K562 (cell line): ENCODE data around the gene DELE1. TPM values are rescaled to one million over a fixed set of nuclear protein-coding genes. Genes with fewer than 3 reads are reported as not detected.

Experiments used
- ATF6 ChIP-seq: sonication (generic); formaldehyde crosslinking; IDR thresholded peaks from 2 replicates; pipeline ENCODE4 v1.4.0; 2020; ENCODE audit warnings: mild to moderate bottlenecking, missing genetic modification reagents
- ATF7 ChIP-seq: fragments of 450-650 bp; IDR thresholded peaks from 2 replicates; pipeline ENCODE4 v1.7.1; 2014; ENCODE audit warnings: mild to moderate bottlenecking, moderate library complexity
- CTBP1 ChIP-seq: fragments of 450-650 bp; IDR thresholded peaks from 2 replicates; pipeline ENCODE4 v1.6.1; 2016; ENCODE audit warnings: borderline replicate concordance
- ETV5 ChIP-seq: sonication (generic); formaldehyde crosslinking; IDR thresholded peaks from 2 replicates; pipeline ENCODE4 v1.4.0; 2020; ENCODE audit warnings: low read depth, mild to moderate bottlenecking, missing genetic modification reagents
- HNRNPLL ChIP-seq: fragments of 200-400 bp; formaldehyde crosslinking; IDR thresholded peaks from 2 replicates; pipeline ENCODE4 v1.6.1; 2017; ENCODE audit warnings: low read length, low read depth, mild to moderate bottlenecking; ENCODE audit not compliant: poor library complexity, severe bottlenecking
- KDM1A ChIP-seq, 2 experiments: fragments of 450-650 bp; IDR thresholded peaks; 2 replicates each; pipeline ENCODE4 v1.6.1; 2016; ENCODE audit warnings: mild to moderate bottlenecking in 2 of 2
- KLF1 ChIP-seq: fragments of 450-650 bp; IDR thresholded peaks from 2 replicates; pipeline ENCODE4 v1.6.1; 2016; ENCODE audit warnings: missing genetic modification characterization, missing compliant biosample characterization
- LCOR ChIP-seq: sonication (generic); formaldehyde crosslinking; IDR thresholded peaks from 2 replicates; pipeline ENCODE4 v1.8.0; 2022; ENCODE audit warnings: mild to moderate bottlenecking, missing genetic modification reagents
- MAZ ChIP-seq, 2 experiments: fragments of 450-650 bp in 1 of 2; sonication (generic) in 1 of 2; formaldehyde crosslinking; IDR thresholded peaks in 1 of 2; conservative IDR thresholded peaks in 1 of 2; 2 replicates each; pipeline versions ENCODE4 v1.4.0 to v1.5.0; 2020; ENCODE audit warnings: mild to moderate bottlenecking in 1 of 2, missing genetic modification reagents in 1 of 2
- MCM7 ChIP-seq, 2 experiments: fragments of 450-650 bp; IDR thresholded peaks; 2 replicates each; pipeline ENCODE4 v1.6.1; 2016 to 2018
- NRF1 ChIP-seq, 2 experiments: fragments of 450-650 bp; IDR thresholded peaks in 1 of 2; conservative IDR thresholded peaks in 1 of 2; 2 replicates each; pipeline ENCODE4 v1.6.1; 2014; ENCODE audit warnings: mild to moderate bottlenecking in 2 of 2
- PRPF4 ChIP-seq: fragments of 200-400 bp; formaldehyde crosslinking; IDR thresholded peaks from one replicate; pipeline ENCODE4 v1.6.1; 2017; ENCODE audit warnings: low read length, low read depth, mild to moderate bottlenecking; ENCODE audit not compliant: insufficient read depth, poor library complexity, severe bottlenecking
- TCFL5 ChIP-seq: fragments of 250-450 bp; sonication (Bioruptor Pico); conservative IDR thresholded peaks from 2 replicates; pipeline ENCODE4 v1.6.1; 2021; ENCODE audit warnings: mild to moderate bottlenecking, moderate library complexity, matching md5 sums
- XRCC5 ChIP-seq: fragments of 200-400 bp; formaldehyde crosslinking; IDR thresholded peaks from 2 replicates; pipeline ENCODE4 v1.6.1; 2017; ENCODE audit warnings: low read depth, mild to moderate bottlenecking, low read length
- ZNF263 ChIP-seq: sonication (generic); formaldehyde crosslinking; IDR thresholded peaks from 2 replicates; pipeline ENCODE4 v1.8.0; 2022; ENCODE audit warnings: mild to moderate bottlenecking, missing genetic modification reagents, borderline replicate concordance
- polyA plus RNA-seq, 8 experiments: library from polyadenylated mRNA; depleted of rRNA in 4 of 8; stranded (reverse) in 5 of 8; unstranded in 3 of 8; fragments of >200 nt; fragmentation: Nextera tagmentation in 2 of 8; fragmentation: Illumina TruSeq in 1 of 8; extraction: Ambion mirVana in 2 of 8; extraction: Trizol in 1 of 8; gene quantifications; 2 replicates each; pipeline versions ENCODE4 v1.2.1 to v1.2.3, GENCODE V29; 2011 to 2014; ENCODE audit warnings: inconsistent platforms in 1 of 8, missing spikeins in 1 of 8
- total RNA-seq, 7 experiments: library from RNA; depleted of rRNA in 6 of 7; stranded (reverse); fragments of >200 nt in 6 of 7; fragmentation: Illumina TruSeq in 2 of 7; extraction: Trizol in 2 of 7; gene quantifications; 2 replicates each; pipeline versions ENCODE4 v1.2.1 to v1.2.3, GENCODE V29; 2011 to 2021; ENCODE audit warnings: low replicate concordance in 1 of 7
- TF ChIP-seq, protein P1 (sequence below): fragments of 250-450 bp; sonication (Bioruptor Pico); IDR thresholded peaks from 2 replicates; pipeline ENCODE4 v1.5.1; 2021; ENCODE audit warnings: mild to moderate bottlenecking
- TF ChIP-seq, protein P2 (sequence below): fragments of 250-450 bp; sonication (Bioruptor Pico); IDR thresholded peaks from 2 replicates; pipeline ENCODE4 v1.4.0; 2020; ENCODE audit warnings: borderline replicate concordance
- TF ChIP-seq, protein P3 (sequence below), 2 experiments: fragments of 450-650 bp; IDR thresholded peaks; 2 replicates each; pipeline ENCODE4 v1.6.1; 2016
- TF ChIP-seq, protein P4 (sequence below): sonication (generic); formaldehyde crosslinking; IDR thresholded peaks from 2 replicates; pipeline ENCODE4 v1.8.0; 2023; ENCODE audit warnings: mild to moderate bottlenecking, missing genetic modification reagents

DELE1 gene
- total and polyA plus RNA-seq, 9 of the 15 experiments (the other 6 are each of a cell fraction or from before 2014, with no cell fraction given) = 16.6 to 74.4 (median 49.8) TPM

DNA sequence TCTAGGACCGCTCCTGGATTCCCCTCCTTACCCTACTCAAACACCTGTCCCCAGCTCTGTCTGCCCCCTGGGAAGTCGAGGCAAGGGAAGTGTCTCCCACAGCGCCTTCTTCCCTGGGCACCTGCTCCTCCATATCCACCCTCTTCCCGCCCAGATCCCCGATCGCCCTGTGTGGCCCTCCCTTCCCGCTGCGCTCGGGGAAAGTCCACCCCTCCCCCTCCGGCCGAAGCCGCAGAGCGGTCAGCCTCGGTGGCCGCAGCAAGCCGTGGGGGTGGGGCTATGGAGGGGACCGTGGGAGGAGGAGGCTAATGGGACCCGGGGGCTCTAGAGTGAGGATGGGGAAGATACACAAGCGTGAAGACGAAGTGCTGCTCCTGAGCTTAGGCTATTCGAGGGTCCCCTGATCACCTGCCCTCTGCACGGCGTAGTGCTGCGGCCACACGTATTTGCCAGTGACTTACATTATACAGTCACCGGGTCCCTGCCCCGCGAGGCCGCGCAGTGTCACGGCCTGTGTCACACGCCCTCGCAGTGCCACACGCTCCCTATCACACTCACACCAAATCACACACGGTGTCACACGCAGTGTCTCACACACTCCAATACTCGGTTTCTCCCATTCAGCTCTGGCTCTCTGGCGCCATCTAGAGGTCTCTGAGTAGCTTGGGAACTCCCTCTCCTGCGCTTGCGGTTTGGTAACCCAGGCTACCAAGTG, 44.8 kb upstream of the DELE1 start (continued):
- TF ChIP-seq MAZ (CRISPR knock-in tag; conservative IDR thresholded peaks at IDR 0.05 in 1 of 2, IDR thresholded peaks at IDR 0.05 in 1 of 2) (peak in 1 of 2 experiments; percentile 64; a peak in 2 of 4 replicates), ETV5 (CRISPR knock-in tag) (peak; percentile 68; the same call in 1 of the 2 replicates), KDM1A (IDR thresholded peaks at IDR 0.05) (0 out of 4 replicates have a peak, but pooled peaks of 1 of the 2 experiments have one; percentile 17), CTBP1 (peak; percentile 85), HNRNPLL (peak; percentile 29), KLF1 (tag) (0 out of 2 replicates have a peak, but pooled peaks have one; percentile 36), NRF1 (conservative IDR thresholded peaks at IDR 0.05 in 1 of 2, IDR thresholded peaks at IDR 0.05 in 1 of 2) (peak; percentile 53 to 68), XRCC5 (peak; percentile 74; the same call in 1 of the 2 replicates), ATF7 (0 out of 2 replicates have a peak, but pooled peaks have one; percentile 42), LCOR (CRISPR knock-in tag) (0 out of 2 replicates have a peak, but pooled peaks have one; percentile 15), MCM7 (IDR thresholded peaks at IDR 0.05) (no peak), PRPF4 (no peak), ZNF263 (CRISPR knock-in tag) (0 out of 2 replicates have a peak, but pooled peaks have one; percentile 61), TCFL5 (CRISPR knock-in tag) (no peak), ATF6 (CRISPR knock-in tag) (no peak)
- TF ChIP-seq, protein P1, sequence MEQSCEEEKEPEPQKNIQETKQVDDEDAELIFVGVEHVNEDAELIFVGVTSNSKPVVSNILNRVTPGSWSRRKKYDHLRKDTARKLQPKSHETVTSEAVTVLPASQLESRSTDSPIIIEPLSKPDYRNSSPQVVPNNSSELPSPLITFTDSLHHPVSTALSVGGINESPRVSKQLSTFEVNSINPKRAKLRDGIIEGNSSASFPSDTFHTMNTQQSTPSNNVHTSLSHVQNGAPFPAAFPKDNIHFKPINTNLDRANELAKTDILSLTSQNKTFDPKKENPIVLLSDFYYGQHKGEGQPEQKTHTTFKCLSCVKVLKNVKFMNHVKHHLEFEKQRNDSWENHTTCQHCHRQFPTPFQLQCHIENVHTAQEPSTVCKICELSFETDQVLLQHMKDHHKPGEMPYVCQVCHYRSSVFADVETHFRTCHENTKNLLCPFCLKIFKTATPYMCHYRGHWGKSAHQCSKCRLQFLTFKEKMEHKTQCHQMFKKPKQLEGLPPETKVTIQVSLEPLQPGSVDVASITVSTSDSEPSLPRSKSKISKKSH = no peak
- TF ChIP-seq, protein P2, sequence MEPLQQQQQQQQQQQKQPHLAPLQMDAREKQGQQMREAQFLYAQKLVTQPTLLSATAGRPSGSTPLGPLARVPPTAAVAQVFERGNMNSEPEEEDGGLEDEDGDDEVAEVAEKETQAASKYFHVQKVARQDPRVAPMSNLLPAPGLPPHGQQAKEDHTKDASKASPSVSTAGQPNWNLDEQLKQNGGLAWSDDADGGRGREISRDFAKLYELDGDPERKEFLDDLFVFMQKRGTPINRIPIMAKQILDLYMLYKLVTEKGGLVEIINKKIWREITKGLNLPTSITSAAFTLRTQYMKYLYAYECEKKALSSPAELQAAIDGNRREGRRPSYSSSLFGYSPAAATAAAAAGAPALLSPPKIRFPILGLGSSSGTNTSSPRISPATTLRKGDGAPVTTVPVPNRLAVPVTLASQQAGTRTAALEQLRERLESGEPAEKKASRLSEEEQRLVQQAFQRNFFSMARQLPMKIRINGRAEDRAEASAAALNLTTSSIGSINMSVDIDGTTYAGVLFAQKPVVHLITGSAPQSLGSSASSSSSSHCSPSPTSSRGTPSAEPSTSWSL (CRISPR knock-in tag) = no peak
- TF ChIP-seq, protein P3, sequence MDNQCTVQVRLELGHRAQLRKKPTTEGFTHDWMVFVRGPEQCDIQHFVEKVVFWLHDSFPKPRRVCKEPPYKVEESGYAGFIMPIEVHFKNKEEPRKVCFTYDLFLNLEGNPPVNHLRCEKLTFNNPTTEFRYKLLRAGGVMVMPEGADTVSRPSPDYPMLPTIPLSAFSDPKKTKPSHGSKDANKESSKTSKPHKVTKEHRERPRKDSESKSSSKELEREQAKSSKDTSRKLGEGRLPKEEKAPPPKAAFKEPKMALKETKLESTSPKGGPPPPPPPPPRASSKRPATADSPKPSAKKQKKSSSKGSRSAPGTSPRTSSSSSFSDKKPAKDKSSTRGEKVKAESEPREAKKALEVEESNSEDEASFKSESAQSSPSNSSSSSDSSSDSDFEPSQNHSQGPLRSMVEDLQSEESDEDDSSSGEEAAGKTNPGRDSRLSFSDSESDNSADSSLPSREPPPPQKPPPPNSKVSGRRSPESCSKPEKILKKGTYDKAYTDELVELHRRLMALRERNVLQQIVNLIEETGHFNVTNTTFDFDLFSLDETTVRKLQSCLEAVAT (IDR thresholded peaks at IDR 0.05) = peak; percentile 16 to 85; a peak in 2 of 4 replicates
- TF ChIP-seq, protein P4, sequence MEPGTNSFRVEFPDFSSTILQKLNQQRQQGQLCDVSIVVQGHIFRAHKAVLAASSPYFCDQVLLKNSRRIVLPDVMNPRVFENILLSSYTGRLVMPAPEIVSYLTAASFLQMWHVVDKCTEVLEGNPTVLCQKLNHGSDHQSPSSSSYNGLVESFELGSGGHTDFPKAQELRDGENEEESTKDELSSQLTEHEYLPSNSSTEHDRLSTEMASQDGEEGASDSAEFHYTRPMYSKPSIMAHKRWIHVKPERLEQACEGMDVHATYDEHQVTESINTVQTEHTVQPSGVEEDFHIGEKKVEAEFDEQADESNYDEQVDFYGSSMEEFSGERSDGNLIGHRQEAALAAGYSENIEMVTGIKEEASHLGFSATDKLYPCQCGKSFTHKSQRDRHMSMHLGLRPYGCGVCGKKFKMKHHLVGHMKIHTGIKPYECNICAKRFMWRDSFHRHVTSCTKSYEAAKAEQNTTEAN (CRISPR knock-in tag) = peak; percentile 81; the same call in 1 of the 2 replicates
